Measurements from ENCODE around the gene CYB561D1.
"Not testable (repeated sequence)": the region's sequence is repeated elsewhere in the genome, so short reads cannot be mapped to it uniquely, and the experiment has no call there.

The CYB561D1 gene

DNA sequence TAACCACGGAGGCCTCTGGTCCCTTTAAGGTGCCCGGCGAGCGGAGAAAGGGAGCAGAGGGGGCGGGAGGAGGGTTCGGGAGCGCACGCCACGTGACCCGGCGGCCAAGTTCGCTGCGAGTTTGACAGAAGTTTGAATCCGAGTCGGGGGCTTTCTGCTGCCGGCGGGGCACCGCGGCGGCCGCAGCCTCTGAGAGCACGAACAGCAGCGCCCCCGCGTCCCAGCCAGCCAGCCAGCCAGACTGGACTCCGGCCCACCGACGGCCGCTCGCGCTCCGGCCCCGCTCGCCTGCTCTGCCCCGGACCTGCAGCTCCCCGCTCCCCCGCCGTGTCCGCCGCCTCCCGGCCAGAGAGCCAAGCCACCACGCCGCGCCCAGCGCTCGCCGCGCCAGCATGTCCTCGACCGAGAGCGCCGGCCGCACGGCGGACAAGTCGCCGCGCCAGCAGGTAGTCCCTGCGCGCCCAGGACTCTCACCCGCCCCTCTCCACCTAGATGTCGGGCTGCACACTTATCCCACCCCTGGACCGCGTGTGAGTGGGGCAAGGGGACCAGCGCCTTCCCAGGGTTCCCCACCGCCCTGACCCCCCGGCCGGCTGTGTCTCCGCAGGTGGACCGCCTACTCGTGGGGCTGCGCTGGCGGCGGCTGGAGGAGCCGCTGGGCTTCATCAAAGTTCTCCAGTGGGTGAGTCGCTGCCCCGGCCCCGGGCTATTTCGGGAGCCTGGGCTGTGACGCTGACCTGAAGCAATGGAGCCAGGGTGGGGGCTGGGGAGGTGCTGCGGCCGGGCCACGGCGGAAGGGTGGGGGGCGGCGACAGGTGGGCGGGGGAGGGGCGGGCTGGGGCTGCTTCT lies 27.2 kb upstream of the CYB561D1 start, which contains the start of gene SYPL2:
Gene SYPL2 (plus strand): TSS at position 95 of the 849 bp plus-strand sequence. CDS start 298 bp downstream, at position 393.
- TF ChIP-seq, protein P1, sequence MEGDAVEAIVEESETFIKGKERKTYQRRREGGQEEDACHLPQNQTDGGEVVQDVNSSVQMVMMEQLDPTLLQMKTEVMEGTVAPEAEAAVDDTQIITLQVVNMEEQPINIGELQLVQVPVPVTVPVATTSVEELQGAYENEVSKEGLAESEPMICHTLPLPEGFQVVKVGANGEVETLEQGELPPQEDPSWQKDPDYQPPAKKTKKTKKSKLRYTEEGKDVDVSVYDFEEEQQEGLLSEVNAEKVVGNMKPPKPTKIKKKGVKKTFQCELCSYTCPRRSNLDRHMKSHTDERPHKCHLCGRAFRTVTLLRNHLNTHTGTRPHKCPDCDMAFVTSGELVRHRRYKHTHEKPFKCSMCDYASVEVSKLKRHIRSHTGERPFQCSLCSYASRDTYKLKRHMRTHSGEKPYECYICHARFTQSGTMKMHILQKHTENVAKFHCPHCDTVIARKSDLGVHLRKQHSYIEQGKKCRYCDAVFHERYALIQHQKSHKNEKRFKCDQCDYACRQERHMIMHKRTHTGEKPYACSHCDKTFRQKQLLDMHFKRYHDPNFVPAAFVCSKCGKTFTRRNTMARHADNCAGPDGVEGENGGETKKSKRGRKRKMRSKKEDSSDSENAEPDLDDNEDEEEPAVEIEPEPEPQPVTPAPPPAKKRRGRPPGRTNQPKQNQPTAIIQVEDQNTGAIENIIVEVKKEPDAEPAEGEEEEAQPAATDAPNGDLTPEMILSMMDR (IDR thresholded peaks at IDR 0.05; ENCODE audit: borderline replicate concordance, insufficient read depth, low read depth, low read length) = no peak
- H3K4me3 ChIP-seq (ENCODE audit: low read depth, low read length) = no peak within 1 kb of the TSS

- H3K4me3 ChIP-seq (ENCODE audit: low read depth, low read length) = no peak overlapping the region
- TF ChIP-seq, protein P1 (IDR thresholded peaks at IDR 0.05; ENCODE audit: borderline replicate concordance, insufficient read depth, low read depth, low read length) = no peak
Measured at GRCh38 chr1:109467301-109467777, 26.6 kb upstream of the CYB561D1 start.

DNA sequence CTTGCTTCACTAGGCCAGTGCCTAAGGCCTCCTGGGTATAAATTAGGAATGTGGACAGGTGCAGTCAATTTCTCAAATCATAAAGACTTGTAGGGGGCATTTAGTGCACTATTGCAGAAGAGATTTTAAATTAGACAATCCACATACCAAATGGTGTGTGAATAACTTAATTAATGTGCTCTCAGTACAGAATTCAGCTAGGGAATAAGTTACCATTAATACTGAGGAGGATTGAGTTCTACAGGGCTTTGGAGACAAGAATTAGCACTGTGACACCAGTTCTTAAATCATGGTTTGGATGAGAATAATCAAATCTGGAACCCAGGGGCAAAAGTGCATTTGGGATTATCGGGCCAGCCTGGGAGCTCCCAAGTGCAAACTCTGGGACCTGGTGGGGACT lies 25.8 kb upstream of the CYB561D1 start:
- no peak overlapping the region for H3K4me3 ChIP-seq (ENCODE audit: low read depth, low read length)
- TF ChIP-seq, protein P1 (IDR thresholded peaks at IDR 0.05; ENCODE audit: borderline replicate concordance, insufficient read depth, low read depth, low read length) = no peak

DNA sequence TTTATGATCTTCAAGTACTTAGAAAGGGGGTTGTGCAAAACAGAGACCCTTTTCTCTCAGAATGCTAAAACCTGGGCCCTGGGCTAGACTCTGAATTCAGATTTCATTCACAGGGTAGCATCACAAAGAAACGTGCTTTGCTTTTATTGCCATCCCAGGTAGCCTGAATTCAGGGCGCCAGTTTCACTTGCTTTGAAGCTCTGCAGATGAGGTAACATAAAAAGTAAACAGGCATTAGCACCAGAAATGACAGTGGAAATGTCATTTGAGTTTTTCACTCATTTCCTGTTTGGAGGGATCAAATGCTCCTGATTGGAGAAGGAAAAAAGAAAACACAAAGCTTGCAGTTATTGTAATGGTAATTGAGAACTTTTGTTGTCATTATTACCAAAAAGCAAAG lies 25.0 kb upstream of the CYB561D1 start:
- TF ChIP-seq, protein P1 (IDR thresholded peaks at IDR 0.05; ENCODE audit: borderline replicate concordance, insufficient read depth, low read depth, low read length) = no peak
- H3K4me3 ChIP-seq (ENCODE audit: low read depth, low read length) = no peak overlapping the region

DNA sequence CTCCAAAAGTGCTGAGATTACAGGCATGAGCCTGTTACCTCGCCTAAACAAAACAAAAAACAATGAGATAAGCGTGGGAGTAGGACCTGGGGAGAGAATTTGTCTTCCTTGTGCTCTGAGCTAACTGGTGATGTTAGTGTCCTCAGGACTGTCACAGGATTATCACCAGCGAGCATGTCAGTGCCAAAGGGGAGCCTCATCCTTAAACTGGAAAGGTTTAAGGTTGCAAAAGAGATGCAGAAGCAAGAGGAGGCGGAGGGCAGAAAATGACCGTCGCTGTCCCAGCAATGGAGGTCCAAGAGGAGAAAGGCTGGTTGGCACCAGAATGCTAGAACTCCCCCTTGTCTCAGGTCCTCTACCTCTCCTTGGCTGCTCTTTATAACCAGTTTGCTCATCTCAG lies 23.6 kb upstream of the CYB561D1 start:
- TF ChIP-seq, protein P1 (IDR thresholded peaks at IDR 0.05; ENCODE audit: borderline replicate concordance, insufficient read depth, low read depth, low read length) = no peak
- H3K4me3 ChIP-seq (ENCODE audit: low read depth, low read length) = no peak overlapping the region

DNA sequence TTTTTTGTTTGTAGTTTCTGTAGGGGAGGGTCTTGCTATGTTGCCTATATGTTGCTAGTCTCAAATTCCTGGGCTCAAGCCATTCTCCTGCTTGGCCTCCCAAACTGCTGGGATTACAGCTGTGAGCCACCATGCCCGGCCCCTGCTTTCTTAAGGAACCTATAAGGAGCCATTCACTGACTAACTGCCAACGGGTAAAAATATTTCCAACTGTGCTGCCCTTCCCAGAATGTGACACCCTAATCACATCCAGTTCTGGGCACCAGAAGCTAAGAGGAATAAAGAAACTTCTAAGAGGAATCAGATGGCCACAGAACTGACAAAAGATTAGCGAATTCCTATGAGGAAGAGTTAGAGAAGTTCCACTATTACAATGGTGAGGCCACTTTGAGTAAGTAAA lies 21.1 kb upstream of the CYB561D1 start:
- H3K4me3 ChIP-seq (ENCODE audit: low read depth, low read length) = no peak overlapping the region
- TF ChIP-seq, protein P1 (IDR thresholded peaks at IDR 0.05; ENCODE audit: borderline replicate concordance, insufficient read depth, low read depth, low read length) = no peak

DNA sequence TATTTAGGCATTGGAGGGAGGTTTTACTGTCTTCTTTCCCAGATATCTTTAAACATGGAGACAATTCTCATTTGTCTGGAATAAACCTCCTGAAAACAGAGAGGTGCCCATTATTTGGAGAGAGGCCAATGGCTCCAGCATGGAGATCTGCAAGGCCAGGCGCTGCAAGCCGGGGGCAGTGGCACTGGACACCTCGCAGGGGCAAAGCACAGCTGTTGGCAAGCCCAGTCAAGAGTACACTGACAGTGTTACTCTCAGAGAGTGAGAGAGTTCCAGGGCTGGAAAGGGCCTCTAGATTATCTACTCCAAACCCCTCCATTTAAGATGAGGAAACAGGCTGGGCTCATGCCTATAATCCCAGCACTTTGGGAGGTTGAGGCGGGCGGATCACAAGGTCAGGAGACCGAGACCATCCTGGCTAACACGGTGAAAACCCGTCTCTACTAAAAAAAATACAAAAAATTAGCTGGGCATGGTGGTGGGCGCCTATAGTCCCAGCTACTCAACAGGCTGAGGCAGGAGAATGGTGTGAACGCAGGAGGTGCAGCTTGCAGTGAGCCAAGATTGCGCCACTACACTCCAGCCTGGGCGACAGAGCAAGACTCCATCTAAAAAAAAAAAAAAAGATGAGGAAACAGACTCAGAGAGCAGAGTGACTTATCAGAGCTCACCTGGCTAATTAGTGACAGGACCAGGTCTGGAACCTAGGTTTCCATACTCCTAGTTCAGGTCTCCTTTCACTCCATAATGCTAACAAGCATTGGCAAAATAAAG lies 20.4 kb upstream of the CYB561D1 start:
- H3K4me3 ChIP-seq (ENCODE audit: low read depth, low read length) = not testable (repeated sequence)
